ENCODE data around the gene TBCD.

GRCh38 chr17:82974136-82974952 lies 222.5 kb downstream of the TBCD start:
- TF ChIP-seq POLR2AphosphoS5 (IDR thresholded peaks at IDR 0.05) (no peak), POLR2A (IDR thresholded peaks at IDR 0.05) (no peak)
- TF ChIP-seq, protein P1, sequence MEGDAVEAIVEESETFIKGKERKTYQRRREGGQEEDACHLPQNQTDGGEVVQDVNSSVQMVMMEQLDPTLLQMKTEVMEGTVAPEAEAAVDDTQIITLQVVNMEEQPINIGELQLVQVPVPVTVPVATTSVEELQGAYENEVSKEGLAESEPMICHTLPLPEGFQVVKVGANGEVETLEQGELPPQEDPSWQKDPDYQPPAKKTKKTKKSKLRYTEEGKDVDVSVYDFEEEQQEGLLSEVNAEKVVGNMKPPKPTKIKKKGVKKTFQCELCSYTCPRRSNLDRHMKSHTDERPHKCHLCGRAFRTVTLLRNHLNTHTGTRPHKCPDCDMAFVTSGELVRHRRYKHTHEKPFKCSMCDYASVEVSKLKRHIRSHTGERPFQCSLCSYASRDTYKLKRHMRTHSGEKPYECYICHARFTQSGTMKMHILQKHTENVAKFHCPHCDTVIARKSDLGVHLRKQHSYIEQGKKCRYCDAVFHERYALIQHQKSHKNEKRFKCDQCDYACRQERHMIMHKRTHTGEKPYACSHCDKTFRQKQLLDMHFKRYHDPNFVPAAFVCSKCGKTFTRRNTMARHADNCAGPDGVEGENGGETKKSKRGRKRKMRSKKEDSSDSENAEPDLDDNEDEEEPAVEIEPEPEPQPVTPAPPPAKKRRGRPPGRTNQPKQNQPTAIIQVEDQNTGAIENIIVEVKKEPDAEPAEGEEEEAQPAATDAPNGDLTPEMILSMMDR (IDR thresholded peaks at IDR 0.05): no peak
